NOMO-1 treated with dmso at 0.1 percent for 144 hours (cell line): ENCODE results near the gene ZNF862.
A peak's percentile ranks its signal among the peaks of the same experiment; 100 is the strongest.

Experiments
- DNase-seq: peaks from one replicate; lab custom pipeline; 2025; ENCODE audit not compliant: unreplicated experiment; lab: John Stamatoyannopoulos, UW

ZNF862 gene

DNA sequence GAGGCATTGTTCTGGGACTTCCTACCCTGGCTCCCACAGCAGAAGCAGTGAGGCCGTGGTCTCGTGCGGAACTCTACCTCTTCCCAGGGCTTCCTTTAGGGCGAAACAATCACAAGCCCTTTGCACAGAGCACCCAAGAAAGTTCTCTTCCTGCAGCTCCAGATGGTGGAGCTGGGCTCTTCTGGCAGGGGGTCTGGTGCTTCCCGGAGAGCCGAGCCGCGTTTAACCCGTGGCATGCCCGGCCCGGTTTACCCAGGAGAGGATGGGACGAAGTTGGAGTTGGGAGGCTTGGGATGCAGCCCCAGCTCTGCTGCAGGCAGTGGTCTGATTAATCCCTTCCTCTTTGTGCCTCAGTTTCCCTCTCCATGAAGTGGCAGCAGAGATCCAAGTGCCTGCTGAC is 26.6 kb downstream of the ZNF862 start:
- DNase-seq, result no peak

DNA sequence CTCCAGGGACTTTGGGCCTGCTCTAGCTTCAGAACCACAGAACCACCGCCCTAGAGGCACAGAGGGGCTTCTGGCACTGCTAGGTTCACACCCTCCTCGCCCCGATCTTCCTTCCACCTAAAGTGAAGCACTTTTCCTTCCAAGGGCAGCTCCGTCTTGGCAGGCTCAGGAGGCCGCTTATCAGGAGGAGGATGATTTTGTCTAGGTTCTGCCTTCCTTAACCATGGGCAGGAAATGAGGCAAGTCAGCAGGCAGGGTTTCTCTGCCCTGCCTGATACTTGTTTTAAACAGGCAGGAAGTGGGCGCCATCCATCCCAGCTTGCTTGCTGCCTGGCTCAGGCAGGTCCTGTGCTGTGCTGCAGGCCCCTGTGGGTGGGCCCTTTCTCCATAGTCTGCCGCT is 27.3 kb downstream of the ZNF862 start:
- no peak for DNase-seq

DNA sequence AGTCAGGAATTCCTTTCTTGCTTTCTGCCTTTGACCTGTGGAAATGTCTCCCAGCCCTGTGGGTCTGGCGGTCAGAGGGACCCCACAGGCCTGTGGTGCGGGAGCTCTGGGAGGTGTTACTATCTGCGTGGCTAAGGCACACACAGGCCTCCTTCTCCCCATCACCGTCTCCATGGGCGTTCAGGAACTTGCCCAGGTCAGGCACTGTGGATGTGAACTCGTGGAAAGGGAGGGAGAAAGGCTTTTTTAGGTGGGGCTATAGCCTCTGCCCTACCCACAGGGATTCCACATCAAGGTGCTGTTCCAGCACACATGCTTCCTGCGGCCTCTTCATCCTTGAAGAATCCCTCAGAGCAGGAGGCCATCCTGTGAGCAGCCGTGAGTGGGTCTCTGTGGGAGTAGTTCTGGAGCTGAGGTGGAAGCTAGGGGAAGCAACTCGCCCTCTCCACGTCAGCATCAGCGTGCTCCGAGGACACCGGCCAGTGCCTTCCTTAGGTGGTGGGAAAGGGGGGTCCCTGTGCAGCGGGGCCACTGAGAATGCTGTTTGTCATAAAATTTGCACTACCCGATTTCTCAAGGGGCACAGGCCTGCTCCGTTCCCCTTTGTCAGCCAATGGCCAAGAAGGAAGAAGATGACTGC is 28.1 kb downstream of the ZNF862 start:
- no peak for DNase-seq

DNA sequence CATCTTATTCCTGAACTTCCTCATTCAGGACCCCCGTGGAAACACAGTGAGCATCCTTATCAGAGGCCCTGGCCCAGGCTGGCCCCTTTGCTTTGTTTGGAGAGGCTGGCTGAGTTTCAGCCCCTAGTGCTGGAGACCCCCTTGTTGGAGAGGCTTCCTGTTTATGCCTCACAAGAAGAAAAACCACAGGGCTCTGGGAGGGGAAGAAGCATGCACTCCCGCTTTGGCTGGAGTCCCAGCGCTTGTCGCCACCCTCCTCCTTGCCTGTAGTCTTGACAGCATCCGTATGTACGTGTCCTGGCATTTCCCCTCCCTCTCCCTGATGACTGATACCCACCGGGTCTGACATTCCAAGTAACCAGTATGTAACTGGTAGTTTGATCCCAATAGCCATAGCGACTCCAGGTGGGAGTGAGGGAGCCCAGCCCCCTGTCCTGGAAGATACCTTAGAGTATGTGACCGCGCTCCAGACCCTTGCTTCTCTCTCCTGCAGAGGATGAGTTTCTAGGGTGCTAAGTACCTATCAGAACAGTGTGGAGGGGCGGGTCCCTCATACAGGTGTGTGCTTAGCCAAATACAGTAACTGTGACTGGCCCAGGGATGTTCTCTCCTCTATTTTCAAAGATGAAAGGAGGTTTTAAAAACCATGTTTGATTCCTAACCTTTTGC is 28.7 kb downstream of the ZNF862 start:
- no peak for DNase-seq

DNA sequence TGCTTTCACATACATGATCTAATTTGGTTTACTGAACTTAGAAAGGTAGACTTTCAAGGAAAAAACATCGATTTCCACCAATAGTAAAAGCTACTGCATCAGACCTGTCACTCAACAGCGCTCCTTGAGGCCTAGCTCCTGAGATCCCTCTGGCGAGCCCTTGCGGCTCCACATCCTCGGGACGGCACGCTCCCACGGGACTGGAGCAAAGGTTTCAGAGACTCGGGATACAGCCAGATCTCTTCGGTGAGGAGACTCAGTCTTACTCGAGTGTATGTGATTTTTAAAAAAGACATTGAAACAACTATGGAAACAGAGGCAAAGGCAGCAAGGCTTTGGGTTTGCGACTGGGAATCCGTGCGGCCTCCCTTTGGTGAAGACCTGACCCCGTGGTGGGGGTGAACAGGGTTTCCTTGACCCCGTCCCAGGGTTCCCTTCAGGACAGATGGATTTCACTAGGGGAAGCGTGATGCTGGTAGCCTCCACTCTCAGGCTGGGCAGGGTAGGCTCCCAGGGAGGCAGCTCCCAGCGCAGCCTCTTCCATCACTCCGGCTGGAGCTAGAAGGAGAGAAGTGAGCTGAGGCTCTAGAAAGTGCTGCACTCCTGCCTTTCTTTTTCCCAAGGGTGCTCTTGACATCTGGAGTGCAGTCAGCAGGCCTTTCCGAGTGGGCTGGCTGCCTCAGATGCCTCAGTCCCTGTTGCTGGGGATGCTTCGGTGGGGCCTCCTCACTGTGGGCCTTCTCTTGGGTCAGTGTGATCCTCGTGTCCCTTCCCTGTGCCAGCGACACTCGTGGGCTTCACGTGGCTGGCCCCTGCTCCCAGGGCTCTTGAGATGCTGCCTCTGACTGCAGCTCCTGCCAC is 29.8 kb downstream of the ZNF862 start:
- no peak for DNase-seq

DNA sequence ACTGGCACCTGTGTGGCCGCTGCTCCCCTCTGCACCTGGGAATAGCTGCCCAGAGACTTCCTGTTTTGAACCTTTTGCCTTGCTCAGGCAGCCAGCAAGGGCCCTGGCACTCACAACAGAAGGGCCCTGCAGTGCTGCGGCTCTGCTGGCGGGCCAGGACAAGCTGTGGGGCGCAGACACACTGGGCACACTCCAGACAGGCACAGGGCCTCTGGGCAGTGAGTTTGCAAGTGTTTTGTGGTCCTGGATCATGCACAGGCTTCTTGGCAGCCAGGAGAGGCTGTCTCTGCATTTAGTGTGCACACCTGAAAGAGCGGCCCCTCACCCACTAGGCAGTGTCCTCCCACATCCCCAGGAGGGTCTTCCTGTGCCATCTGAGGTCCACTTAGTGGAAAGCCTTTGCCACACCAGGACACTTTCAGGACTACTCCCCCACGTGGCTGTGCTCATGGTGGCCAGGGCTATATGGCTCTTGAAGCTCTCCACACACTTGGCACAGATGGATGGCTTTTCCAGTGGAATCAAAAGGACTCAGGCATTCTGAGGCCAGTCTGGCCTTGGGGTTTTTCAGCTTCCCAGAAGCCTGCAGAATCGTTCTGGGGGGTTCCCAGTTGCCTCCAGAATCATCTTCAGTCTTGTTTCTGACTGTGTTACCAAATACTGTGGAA is 30.6 kb downstream of the ZNF862 start:
- DNase-seq, result no peak

DNA sequence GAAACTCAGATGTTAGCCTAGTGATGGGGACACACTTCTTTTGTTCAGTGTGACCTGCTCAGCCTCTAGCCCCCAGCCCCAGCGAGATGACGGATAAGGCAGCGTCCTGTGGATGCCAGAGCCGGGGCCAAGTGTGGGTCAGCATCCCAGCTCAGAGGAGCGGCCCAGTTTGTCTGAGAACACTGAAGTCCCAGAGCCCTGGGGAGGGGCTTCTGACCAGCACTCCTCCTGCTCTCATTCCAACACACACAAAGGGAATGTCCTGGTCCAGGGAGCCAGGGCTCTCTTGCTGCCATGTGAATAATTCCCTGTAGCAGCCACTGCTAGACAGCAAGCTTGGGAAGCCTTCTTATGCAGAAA is 31.1 kb downstream of the ZNF862 start:
- no peak for DNase-seq

DNA sequence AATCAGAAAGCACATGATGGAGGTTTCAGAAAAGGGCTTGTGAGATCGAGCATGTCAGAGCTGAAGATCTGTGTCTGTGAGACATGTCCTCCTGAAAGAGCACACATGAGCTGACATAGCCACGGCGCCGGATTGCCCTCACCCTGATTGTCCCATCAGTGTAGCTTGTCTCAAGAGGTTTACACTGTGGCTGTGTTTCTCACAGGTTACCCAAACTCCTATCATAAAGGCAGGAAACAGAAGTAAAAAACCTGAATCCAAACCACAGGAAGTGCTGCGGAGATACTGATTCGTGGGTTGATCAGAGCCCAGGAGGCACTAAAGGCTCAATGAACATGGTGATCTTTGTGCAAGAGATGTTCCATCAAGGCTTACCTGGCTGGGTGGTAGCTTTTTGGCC is 31.7 kb downstream of the ZNF862 start:
- DNase-seq, result no peak

DNA sequence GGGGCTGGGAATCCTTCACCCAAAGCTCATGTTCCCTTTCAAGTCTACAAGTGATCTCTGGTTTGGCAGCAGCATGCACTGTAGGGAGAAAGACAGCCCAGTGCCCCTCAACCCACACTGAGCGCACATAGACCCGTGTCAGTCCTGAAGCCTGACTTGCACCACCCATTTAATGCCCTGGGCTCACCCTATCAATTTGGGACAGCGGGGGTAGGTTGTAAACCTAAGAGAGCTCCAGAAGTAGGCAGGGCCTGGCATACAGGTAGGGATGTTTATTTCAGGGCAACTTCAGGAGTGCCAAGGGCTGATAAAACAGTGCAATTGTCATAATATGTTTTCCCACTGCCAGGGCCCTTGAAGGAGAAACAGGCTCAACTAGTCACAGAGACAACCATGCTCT is 32.1 kb downstream of the ZNF862 start:
- DNase-seq, result no peak

DNA sequence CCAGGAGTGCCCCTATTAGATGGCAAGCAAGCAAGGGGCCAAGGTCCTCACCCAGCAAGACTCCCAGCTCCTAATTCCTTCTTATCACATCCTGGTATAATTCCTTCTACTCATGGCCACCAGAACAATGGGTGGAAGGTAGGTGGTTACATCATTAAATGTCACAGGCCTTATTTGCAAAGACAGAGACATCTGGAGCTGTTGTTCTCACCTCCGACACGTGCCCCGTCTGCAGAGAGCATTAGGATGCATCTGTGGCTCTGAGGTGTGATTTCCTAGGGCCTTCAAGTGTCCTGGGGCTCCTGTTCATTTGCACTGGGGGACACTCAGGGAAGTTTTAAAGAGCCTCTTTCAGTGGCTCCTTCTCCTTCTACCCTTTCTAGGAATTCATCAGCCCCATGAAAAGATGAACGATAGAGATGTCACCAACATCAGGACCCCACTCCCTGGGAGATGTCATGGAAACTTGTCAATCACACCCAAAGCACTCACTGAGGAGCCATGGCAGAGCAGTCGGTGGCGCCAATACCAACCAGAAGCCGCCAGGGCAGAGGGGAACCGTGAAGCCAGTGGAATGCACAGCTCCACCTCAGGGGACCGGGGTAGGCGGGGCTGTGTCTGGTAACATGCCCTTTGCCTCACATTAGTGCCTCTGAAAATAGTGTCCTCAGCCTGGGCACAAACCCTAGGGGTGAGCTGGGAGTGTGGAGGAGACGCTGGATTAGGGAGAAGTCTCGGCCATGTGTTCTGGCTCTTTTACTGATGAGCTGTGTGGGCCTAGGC is 32.7 kb downstream of the ZNF862 start:
- DNase-seq, result no peak

DNA sequence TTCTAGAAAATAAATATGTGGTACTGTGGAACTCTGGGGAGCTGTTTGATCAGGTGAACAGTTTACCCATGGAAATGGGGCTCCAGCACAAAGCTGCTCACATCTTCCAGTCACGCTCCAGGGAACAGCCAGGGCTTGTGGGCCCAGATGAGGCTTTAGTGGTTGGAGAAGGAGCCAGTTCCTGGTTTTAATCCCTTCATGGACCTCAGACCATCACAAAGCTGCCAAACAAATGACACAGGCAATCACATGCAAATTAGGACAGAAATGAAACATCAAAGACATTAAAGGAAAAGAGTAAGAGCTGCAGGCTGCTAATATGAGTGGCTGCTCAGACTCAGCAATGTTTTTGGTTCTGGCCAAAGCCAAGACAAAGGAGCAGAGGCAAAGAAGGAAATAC is 33.4 kb downstream of the ZNF862 start:
- DNase-seq, result no peak

DNA sequence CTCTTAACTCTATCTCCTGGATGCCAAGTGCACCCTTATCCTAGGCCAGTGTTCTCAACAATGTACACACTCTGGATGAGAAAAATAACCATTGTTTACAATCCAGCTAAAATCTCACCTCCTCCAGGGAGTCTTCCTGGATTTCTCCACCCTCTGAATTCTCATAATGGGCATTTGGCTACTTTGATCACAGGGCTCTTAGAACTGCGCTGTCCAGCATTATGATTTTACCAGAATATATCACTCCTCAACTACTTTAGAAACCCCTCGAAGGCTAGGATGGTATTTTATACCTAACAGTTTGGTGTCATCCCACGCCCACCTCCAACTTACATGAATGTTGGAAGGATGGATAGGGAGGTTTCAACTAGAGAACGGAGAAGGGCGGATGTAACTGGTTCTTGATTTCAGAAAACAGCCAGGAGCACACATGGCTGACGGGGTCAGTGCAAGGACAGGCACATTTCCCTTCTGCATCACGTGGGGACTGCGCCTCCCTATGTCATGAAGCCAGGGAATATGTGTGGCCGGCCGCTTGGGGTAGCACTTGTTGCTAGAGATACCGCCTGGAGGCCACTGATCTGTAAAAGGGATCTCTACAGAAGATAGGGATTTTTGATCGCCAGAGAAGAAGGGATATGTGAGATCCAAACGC is 34.4 kb downstream of the ZNF862 start:
- peak; percentile 0 for DNase-seq

DNA sequence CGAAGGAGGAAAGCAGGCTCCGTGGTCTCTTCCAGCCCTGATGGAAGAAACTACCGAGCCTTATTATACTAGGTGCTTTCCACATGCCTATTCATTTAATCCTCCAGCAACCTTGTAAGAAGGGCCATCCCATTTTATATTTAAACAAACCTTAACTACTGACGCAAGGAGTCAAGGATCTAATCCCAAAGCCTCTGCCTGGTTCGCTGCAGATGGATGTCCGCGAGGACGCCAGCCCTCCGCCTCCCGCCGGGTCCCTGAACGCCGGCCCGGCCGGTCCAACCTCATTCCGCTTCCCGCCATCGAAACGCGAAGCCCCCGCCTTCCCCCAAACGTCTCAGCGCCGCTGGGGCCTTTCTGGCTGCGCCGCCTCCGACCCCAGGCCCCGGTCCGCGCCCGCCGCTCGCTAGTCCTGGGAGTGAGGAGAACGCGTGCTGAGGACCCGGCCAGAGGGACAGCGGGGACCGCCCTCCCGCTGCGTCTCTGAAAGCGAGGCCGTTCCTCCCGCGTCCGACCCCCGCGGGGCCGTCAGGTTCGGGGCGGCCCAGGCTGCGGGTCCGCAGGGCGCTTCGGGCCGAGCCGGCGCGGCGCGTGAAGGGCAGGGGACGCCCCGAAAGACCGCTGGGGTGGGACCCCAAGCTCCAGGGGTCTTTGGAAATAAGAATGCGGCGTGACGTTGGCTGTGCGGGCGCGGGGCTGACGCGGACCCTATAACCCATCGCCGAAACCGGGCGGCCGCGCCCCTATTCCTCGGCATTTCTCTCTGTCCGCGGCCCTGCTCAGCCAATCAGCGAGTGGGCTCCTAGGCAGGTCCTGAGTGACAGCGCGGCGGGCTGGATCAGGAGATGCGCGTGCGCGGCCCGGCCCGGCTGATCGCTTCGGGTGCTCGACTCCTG is 35.1 kb downstream of the ZNF862 start, which contains the start of gene ATP6V0E2:
TSS of gene ATP6V0E2 (plus strand) at position 896 of the 896 bp plus-strand sequence. CDS start 97 bp downstream, outside the sequence.
- DNase-seq, result peak; percentile 46

DNA sequence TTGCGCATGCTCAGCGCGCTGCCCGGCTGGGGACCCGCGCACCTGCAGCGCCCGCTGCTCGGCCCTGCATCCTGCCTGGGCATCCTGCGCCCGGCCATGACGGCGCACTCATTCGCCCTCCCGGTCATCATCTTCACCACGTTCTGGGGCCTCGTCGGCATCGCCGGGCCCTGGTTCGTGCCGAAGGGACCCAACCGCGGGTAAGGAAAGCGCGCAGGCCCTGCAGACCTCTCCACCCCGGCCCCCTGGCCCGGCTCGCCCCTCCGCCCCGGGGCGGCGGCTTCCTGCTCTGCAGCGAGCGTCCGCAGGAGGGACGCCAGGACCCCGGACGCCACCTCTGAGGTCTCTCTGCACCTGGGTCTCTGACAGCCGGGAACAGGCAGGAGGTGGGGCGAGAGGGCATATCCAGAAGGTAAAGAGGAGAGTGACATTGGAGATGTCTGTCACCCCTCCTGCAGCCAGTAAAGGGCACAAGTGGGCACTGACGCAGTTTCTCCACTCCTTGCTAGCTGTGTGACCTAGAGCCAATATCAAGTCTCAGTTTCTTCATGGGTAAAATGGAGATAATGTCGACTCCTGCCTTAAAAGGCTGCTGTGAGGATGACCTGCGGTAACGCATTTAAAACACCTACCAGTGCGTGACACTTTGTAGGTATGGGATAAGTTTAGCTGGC is 35.9 kb downstream of the ZNF862 start:
- DNase-seq, result no peak

DNA sequence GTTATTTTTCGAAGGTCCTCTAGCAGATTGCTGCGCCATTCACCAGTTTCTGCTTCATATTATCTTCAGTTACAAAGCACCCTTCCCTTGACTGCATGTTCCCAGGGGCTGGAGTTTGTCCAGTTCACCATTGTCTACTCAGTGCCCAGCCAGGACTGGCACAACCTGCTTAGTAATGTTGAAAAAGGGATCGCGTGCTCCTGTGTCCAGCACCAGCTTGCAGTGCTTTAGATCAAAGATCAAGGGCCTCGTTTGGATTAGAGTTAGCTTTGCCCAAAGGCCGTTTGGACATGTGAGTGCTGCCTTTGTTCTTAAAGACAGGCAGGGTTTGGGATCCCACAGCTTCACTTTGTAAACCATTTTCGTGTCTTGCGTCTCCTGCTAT is 36.5 kb downstream of the ZNF862 start:
- DNase-seq, result no peak

DNA sequence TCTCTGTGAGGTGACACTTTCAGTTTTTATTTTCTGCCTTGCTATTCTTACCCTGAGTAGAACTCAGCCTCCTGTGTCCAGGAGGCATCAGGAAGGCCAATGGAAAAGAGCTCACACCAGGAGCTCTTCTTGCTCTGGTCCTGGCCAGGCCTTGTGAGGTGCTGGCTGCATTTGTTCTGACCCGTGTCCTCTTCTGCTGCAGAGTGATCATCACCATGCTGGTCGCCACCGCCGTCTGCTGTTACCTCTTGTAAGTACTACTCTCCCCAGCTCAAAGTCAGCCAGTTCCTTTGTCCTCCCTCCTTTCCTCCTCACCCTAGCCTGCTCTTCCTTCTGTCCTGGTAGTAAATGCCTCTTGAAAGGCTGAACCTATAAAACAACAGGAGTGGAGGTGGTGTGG is 37.2 kb downstream of the ZNF862 start:
- no peak for DNase-seq

DNA sequence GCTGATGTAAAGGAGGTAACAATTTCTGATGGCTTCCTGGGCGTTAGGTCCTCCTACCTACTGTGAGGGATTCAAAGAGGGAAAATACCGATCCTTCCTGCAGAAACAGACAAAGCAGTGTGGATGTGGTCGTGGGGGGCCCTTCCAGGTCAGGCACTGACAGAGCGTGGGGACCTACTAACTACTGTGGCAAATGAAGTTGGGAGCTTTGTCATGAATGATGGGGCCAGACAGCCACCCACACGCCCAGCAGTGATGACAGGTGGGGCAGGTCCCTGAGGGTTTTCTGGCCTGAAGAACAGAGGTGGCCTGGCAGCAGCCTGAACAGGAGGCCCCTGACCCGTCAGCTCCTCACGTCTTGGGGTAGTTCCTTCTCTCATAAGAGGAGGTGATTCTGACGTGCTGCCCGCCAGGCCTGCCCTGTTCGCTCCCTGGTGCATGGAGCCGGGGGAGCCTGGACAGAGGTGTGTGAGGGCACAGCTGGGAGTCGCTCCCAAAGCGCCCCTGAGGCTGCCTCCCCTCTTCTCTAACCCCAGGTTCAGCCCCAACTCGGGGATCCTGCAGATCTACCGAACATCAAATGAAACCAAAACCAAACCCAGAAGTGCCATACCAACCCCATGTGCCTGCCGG is 39.8 kb downstream of the ZNF862 start:
- no peak for DNase-seq

DNA sequence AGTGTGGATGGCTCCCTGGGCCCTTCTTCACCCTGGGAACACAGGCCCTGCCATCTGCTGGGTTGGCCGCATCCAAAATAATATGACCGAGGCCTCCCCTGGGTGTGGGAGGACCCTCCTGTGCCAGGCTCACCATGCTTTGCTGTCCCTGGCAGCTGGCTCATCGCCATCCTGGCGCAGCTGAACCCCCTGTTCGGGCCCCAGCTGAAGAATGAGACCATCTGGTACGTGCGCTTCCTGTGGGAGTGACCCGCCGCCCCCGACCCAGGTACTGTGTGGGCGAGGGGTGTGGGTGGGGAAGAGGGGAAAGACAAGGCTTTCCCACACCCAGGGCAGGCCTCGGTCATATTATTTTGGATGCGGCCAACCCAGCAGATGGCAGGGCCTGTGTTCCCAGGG is 40.3 kb downstream of the ZNF862 start:
- DNase-seq, result no peak
